ENCODE results near the gene ZDHHC8.

DNA sequence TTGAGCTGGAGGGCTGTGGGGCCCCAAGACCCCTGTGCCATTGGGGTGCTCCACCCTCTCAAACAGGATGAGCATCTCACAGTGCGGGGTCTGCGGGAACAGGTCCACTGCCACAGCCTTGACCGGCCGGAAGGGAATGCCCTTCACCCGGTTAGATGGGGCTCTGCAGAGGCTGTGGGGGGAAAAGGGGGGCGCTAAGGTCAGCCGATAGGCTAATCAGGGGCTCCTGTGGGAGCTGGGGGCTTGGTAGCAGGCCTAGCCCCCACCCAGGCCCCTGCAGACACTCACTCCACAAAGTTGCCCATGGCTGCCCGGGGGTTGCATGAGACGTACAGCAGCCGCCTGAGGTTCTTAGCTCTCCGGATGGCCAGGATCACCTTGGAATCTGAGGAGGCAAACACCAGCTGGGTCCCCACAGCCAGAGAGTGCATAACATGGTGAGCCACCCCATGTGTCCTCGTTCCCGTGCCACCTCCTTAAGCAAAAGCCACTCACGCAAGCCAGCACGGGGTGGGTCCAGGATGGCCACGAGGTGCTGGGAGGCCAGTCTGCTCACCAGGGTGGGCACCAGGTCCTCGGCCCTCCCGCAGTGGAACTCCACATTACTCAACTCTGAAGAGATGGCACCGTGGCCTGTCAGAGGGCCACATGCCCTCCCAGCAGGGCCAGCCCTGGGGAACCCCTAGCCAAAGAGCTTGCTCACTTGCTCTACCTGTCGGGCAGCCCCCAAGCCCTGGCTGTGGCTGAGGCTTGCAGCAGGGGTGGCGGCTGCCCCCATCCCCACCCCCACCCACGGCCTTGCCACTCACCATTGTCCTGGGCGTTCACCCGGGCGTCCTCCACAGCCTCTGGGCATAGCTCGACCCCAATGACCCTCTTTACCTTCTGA lies 18.7 kb upstream of the ZDHHC8 start:
- TF ChIP-seq POLR2AphosphoS5 (IDR thresholded peaks at IDR 0.05; ENCODE audit: borderline replicate concordance, low read depth, low read length) (no peak), EZH2 (IDR thresholded peaks at IDR 0.05) (no peak)

Measured in SK-N-MC (cell line).